ENCODE data around the gene C22orf23.

C22orf23 gene

GRCh38 chr22:37953437-37954179, at the start of gene C22orf23, which contains the start of gene POLR2F:
TSS of gene C22orf23 (minus strand) at chr22:37953601. CDS start at chr22:37953149, 452 bp downstream.
TSS of gene POLR2F (plus strand) at chr22:37953699. CDS start at chr22:37953788, 89 bp downstream.
- peak; percentile 89 to 93 for DNase-seq

GRCh38 chr22:37999640-38000272, 46.4 kb upstream of the C22orf23 start:
- DNase-seq = no peak

- no peak for DNase-seq
Observed at GRCh38 chr22:37999236-37999635, 45.8 kb upstream of the C22orf23 start.

DNA sequence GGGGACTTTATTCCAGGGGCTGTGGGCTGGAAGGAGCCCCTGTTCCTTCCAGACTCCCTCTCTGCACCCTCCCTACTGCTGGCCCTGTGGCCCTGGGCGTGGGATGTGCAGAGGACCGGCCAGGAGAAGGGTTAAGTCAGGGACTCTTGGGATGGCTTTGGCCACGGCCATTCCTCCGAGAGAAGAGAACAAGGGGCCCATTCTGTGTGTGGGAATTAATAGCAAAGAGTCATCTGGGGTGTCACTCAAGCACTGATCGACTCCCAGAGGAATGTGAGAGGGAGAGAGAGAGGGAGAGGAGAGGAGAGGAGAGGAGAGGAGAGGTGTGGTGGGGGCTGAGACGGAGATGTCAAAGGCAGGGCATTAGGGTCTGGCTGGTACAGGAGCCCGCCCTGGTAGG, 45.1 kb upstream of the C22orf23 start:
- no peak for DNase-seq

GRCh38 chr22:37996515-37997246, 43.3 kb upstream of the C22orf23 start:
- no peak for DNase-seq

GRCh38 chr22:37996079-37996478, 42.7 kb upstream of the C22orf23 start:
- peak in 1 of 2 donors; percentile 75 for DNase-seq

GRCh38 chr22:37995460-37995859, 42.1 kb upstream of the C22orf23 start:
- DNase-seq = no peak

DNA sequence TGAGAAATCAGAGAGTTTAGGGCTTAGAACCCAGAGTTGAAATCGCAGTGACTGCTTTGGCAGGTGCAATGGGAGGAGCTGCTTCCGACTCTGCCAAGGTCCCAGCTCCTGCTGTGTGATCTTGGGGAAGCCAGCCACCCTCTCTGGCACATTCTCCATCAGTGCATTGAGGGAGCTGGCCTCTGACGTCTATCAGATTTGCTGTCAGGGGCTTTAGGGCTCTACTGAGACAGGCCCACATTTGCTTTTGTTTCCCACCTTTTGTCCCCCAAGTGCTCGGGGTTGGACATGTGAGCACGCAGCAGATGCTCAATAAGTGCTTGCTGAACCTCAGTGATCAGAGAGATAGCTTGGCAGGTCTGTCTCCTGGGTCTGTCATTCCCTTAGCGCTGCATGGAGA, 41.6 kb upstream of the C22orf23 start:
- DNase-seq = no peak

- DNase-seq = no peak
Observed at GRCh38 chr22:37994049-37994448, 40.6 kb upstream of the C22orf23 start.

- no peak for DNase-seq
Observed at GRCh38 chr22:37991731-37992442, 38.5 kb upstream of the C22orf23 start.

DNA sequence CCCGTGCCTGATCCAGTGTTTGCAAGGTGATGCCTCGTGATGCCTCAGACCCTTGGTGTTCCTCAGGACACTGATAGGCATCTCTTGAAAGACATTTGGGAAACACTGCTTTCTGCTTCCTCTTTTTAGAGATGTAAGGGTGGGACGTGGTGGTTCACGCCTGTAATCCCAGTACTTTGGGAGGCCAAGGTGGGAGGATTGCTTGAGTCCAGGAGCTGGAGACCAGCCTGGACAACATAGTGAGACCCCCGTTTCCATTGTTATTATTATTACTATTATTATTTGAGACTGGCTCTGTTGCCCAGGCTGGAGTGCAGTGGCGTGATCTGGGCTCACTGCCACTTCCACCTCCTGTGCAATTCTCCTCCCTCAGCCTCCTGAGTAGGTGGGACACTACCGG, 37.5 kb upstream of the C22orf23 start:
- DNase-seq = no peak

GRCh38 chr22:37990301-37990700, 36.9 kb upstream of the C22orf23 start:
- DNase-seq = no peak

DNA sequence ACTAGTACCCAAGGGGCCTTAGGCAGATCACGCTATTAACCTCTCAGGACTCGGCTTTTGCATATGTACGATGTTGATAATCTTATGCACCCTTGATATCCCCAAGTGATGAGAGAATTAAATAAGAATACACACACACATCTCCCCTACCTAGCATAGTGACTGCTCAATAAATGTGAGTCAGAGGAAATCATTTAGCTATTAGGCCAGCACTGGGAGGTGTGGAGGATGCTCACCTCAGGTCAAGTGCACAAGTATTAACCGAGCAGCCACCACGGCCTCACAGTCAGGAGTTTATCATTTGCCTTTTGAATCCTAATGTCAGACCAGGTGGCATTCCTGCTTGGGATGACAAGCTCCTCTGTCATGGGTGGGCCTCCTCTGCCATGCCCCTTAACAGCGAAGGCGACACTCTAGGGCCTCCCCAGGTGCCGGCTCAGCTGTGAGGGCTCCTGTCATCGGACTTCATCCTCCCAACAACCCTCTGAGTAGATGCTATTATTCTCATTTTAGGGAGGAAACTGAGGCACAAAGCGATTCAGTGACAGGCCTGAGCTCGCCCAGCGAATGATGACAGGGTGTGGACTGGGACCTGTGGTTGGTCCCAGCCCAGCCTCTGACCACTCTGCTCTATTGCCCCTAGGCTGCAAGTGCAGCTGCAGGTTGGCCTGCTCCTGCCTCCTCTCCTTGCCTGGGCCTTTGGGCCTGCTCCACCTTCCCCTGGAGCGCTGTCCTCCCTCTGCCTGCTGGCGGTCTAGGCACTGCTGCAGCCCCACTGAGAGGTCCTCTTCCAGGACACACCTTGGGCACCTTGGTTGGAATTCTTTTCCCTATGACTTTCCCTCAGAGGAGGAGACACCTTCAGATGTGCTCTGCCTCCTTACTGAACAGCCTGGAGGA, 36.0 kb upstream of the C22orf23 start:
- no peak for DNase-seq

DNA sequence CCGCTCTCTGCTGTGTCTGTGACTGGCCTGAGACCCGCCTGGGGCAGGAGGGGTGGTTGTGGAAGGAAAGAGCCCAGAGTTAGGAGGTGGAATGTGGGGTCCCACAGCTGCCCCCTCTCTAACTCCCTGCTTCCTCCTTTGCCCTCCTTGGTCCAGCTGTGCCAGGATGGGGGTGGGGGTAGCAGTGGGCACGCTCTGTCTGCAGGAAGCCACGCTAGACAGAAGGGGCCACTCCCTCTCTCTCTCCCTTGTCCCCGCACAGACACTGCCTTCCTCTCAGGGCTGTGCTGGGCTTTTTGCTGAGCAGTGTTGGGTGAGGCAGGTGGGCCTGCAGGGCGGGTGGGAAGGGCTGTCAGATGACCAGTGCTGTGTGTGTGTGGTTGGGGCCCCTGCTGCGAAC, 33.0 kb upstream of the C22orf23 start:
- DNase-seq = peak in 1 of 2 donors; percentile 45

DNA sequence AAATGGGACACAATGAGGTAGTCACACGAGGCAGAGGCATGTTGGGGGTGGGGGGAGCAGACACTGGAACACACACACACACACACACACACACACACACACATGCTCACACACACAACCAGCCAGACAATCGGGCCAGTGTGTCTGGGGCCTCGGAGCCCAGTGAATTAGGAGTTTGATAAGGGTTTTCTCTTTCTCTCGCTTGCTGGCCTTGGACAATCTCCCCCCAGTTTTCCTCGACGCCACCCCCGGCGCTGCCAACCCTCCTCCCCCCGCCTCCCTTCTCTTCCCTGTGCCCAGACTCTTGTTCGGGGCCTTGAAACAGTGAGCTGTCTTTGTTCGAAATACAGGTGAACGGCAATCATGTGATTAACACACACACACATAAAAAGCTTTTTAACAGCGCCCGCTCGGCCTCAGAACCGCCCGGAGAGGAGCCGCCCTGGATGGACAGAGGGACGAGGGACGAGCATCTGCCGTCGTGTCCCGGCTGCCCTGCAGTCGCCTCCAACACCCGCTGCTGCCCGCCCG, 32.4 kb upstream of the C22orf23 start:
- DNase-seq = no peak

DNA sequence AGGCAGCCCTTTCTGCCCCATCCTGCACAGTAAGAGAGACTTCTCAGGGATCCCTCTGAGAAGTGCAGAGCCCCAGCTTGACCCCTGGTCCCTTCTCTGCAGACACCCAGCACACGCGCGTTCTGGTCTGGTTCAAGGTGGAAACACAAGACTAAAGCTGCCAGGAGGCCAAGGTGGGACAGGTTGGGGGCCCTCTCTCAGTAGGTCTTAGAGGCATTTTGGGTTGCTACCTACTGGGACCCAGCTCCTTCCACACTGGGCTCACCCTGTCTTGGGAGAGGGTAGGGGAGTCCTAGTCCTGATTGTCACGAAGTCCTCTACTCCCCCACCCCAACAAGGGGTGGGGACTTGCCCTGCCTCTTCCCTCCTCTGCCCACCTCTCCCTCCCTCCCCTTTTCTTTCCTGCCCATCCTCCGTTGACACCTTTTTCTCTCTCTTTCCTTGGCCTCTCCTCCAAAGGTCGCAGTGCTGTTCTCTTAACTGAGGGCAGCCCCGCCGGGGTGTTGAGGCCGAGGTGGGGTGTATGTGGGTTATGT, 31.7 kb upstream of the C22orf23 start:
- DNase-seq = no peak

DNA sequence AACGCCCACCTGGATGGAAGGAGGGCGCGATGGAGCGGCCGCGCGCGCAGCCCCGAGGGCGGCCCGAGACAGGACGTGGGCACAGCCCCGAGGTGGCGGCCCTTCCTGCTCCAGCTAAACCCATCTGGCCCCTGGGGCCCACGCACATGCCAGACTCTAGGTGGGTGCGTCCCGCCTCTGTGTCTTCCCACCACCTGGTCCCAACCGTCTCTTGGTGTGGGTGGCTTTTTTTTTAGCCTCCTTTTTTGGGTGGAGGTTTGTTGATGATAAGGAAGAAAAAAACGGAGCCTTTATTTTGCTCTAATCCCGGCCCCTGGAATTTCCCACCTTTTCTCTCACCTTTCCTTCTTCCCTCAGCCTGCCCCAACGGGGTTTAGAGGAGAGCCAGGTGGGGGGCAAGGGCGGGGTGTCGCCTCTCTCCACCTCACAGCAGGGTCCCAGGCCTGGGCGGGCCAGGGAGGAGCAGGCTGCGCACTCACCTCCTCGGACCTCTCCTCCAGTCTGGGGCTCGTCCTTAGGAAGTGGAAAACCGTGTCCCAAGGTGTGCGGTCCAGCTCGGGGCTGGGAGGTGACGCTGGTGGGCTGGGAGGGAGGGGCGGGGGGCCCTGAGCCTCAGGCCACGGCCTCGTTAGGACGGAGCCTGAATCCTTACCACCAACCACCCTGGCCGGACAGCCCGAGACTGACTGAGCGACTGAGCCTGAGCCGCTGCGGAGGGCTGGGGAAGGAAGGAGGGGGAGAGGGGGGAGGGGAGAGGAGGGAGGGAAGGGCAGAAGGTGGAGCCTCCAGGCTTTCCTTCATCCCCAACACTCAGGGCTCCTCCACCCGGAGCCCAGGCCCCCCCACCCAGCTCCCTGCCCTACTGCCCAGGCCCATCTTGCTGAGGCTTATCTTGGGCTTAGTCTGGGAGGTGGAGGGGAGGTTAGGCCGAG, 30.7 kb upstream of the C22orf23 start, which contains the start of gene SOX10:
SOX10 (minus strand) TSS at position 696 of the 932 bp plus-strand sequence. CDS start 771 bp downstream, outside the sequence.
- no peak for DNase-seq

GRCh38 chr22:37982938-37983859, 29.8 kb upstream of the C22orf23 start:
- DNase-seq = no peak
